ENCODE results near the gene COX17.

DNA sequence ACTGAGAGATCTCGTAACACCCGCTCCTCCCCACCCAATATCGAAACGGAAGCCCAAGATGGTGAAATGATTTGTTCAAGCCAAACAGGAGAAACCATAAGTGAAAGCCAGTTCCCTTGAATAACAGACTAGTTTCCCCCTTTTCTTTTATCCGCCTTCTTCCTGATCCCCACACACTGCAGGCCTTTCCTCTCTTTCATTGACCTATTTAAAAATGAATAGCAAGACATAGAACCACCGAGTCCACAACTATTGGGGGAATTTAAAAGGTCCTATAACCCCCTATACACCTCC, 382 bp upstream of the COX17 start:
- TF ChIP-seq ZNF41 (CRISPR knock-in tag; conservative IDR thresholded peaks at IDR 0.05): no peak
- TF ChIP-seq, protein P1, sequence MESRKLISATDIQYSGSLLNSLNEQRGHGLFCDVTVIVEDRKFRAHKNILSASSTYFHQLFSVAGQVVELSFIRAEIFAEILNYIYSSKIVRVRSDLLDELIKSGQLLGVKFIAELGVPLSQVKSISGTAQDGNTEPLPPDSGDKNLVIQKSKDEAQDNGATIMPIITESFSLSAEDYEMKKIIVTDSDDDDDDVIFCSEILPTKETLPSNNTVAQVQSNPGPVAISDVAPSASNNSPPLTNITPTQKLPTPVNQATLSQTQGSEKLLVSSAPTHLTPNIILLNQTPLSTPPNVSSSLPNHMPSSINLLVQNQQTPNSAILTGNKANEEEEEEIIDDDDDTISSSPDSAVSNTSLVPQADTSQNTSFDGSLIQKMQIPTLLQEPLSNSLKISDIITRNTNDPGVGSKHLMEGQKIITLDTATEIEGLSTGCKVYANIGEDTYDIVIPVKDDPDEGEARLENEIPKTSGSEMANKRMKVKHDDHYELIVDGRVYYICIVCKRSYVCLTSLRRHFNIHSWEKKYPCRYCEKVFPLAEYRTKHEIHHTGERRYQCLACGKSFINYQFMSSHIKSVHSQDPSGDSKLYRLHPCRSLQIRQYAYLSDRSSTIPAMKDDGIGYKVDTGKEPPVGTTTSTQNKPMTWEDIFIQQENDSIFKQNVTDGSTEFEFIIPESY (CRISPR knock-in tag; IDR thresholded peaks at IDR 0.05): no peak
- no peak for TF ChIP-seq MEF2D (tag; conservative IDR thresholded peaks at IDR 0.05; ENCODE audit: low read depth)
- TF ChIP-seq BACH1 (tag; IDR thresholded peaks at IDR 0.05): 0 out of 2 replicates have a peak, but pooled peaks have one; percentile 50
- no peak for TF ChIP-seq MYC (IDR thresholded peaks at IDR 0.05; ENCODE audit: low read depth, low read length)
- no peak for TF ChIP-seq MYC (CRISPR knock-in tag; IDR thresholded peaks at IDR 0.05; ENCODE audit: borderline replicate concordance, low read depth)
- no peak for TF ChIP-seq POLR2AphosphoS5 (IDR thresholded peaks at IDR 0.05; ENCODE audit: control insufficient read depth, insufficient read depth, low read depth, low read length)
- TF ChIP-seq, protein P2, sequence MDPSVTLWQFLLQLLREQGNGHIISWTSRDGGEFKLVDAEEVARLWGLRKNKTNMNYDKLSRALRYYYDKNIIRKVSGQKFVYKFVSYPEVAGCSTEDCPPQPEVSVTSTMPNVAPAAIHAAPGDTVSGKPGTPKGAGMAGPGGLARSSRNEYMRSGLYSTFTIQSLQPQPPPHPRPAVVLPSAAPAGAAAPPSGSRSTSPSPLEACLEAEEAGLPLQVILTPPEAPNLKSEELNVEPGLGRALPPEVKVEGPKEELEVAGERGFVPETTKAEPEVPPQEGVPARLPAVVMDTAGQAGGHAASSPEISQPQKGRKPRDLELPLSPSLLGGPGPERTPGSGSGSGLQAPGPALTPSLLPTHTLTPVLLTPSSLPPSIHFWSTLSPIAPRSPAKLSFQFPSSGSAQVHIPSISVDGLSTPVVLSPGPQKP (CRISPR knock-in tag; IDR thresholded peaks at IDR 0.05): no peak
- no peak for TF ChIP-seq MCM5 (IDR thresholded peaks at IDR 0.05; ENCODE audit: low read depth)
- TF ChIP-seq, protein P3, sequence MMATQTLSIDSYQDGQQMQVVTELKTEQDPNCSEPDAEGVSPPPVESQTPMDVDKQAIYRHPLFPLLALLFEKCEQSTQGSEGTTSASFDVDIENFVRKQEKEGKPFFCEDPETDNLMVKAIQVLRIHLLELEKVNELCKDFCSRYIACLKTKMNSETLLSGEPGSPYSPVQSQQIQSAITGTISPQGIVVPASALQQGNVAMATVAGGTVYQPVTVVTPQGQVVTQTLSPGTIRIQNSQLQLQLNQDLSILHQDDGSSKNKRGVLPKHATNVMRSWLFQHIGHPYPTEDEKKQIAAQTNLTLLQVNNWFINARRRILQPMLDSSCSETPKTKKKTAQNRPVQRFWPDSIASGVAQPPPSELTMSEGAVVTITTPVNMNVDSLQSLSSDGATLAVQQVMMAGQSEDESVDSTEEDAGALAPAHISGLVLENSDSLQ (IDR thresholded peaks at IDR 0.05): no peak
- no peak for TF ChIP-seq ZNF717 (CRISPR knock-in tag; IDR thresholded peaks at IDR 0.05)
- no peak for TF ChIP-seq ZSCAN29 (IDR thresholded peaks at IDR 0.05)
